Type B pancreatic cell (in vitro differentiated cells): ENCODE data around the gene RICTOR. TPM values are rescaled to one million over a fixed set of nuclear protein-coding genes. Genes with fewer than 3 reads are reported as not detected.

Experiments
- DNase-seq: peaks from one replicate; pipeline ENCODE4 v3.0.0; 2021; ENCODE audit warnings: mixed read lengths; ENCODE audit not compliant: unreplicated experiment; ENCODE audit errors: extremely low spot score
- H3K27ac Mint-ChIP-seq: 2 replicates; pipeline ENCODE4 v1.8.0; 2021; ENCODE audit warnings: mild to moderate bottlenecking, mixed read lengths
- H3K27me3 Mint-ChIP-seq: 2 replicates; pipeline ENCODE4 v1.8.0; 2021; ENCODE audit warnings: mixed read lengths
- H3K36me3 Mint-ChIP-seq: 2 replicates; pipeline ENCODE4 v1.8.0; 2021; ENCODE audit warnings: mixed read lengths
- H3K4me1 Mint-ChIP-seq: one replicate; pipeline ENCODE4 v1.8.0; 2021; ENCODE audit warnings: mixed read lengths; ENCODE audit not compliant: unreplicated experiment
- H3K4me3 Mint-ChIP-seq: 2 replicates; pipeline ENCODE4 v1.8.0; 2021; ENCODE audit warnings: mild to moderate bottlenecking, mixed read lengths
- H3K9me3 Mint-ChIP-seq: 2 replicates; pipeline ENCODE4 v1.8.0; 2021; ENCODE audit warnings: mixed read lengths
- total RNA-seq: library from RNA; stranded (reverse); gene quantifications from 2 replicates; pipeline ENCODE4 v1.2.1, GENCODE V29; 2021; ENCODE audit warnings: low replicate concordance
- TF ChIP-seq, protein P1 (sequence below): fragments of 200-600 bp; sonication (generic); conservative IDR thresholded peaks from 2 replicates; pipeline ENCODE4 v1.5.0; 2021; ENCODE audit warnings: antibody characterized with exemption, mild to moderate bottlenecking

The RICTOR gene
- total RNA-seq, 1 donor from 2014 or later = 31.8 TPM

GRCh38 chr5:38940230-38940858 lies 133.9 kb downstream of the RICTOR start:
- no peaks in the 10 kb centered on the region for H3K4me1 Mint-ChIP-seq
- TF ChIP-seq, protein P1, sequence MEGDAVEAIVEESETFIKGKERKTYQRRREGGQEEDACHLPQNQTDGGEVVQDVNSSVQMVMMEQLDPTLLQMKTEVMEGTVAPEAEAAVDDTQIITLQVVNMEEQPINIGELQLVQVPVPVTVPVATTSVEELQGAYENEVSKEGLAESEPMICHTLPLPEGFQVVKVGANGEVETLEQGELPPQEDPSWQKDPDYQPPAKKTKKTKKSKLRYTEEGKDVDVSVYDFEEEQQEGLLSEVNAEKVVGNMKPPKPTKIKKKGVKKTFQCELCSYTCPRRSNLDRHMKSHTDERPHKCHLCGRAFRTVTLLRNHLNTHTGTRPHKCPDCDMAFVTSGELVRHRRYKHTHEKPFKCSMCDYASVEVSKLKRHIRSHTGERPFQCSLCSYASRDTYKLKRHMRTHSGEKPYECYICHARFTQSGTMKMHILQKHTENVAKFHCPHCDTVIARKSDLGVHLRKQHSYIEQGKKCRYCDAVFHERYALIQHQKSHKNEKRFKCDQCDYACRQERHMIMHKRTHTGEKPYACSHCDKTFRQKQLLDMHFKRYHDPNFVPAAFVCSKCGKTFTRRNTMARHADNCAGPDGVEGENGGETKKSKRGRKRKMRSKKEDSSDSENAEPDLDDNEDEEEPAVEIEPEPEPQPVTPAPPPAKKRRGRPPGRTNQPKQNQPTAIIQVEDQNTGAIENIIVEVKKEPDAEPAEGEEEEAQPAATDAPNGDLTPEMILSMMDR = no peak
- no peak overlapping the region for H3K27ac Mint-ChIP-seq
- H3K36me3 Mint-ChIP-seq = peaks cover 17% of the 10 kb centered on the region
- no peak for DNase-seq
- H3K27me3 Mint-ChIP-seq = no peaks in the 10 kb centered on the region
- H3K4me3 Mint-ChIP-seq = no peak overlapping the region
- H3K9me3 Mint-ChIP-seq = no peaks in the 10 kb centered on the region

DNA sequence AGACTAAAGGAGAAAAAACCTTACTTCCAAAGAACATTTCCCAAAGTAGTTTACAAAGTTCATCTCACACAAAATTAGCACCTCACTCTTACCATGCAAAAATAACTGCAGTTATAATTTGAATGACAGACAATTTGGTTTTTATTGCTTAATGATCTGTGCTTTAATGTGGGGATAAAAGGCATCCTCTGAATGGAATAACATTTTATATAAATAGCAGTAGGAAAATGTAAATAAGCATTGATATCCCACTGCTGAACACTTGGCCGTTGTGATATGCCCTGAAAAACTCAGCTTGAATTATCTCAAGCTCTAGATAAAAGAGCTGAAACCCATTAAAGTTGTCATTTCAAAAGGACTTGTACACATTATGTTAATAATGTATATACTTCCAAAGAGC lies 135.2 kb downstream of the RICTOR start:
- Mint-ChIP-seq H3K4me1 (no peaks in the 10 kb centered on the region), H3K9me3 (no peaks in the 10 kb centered on the region), H3K4me3 (no peak overlapping the region), H3K27ac (no peak overlapping the region), H3K36me3 (peaks cover 17% of the 10 kb centered on the region), H3K27me3 (no peaks in the 10 kb centered on the region)
- no peak for DNase-seq
- TF ChIP-seq, protein P1 = no peak

DNA sequence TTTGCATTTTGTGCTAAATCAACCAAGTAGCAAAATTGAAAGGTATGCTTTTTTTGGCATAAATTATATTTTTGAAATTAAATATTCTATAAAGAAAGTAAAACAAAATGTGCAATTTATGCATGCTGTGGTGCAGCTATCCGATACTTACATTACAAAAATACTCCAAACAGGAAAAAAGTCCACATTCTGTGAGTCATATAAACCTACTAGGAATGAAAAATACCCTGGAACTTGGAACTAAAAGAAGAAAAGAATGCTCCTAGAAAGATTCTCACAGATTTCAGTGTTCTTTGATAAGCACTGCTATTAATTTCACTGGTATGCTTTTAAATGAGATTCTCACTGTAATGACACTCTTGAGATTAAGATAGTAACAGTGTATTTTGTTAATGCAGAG lies 135.8 kb downstream of the RICTOR start:
- Mint-ChIP-seq H3K27ac (no peak overlapping the region), H3K9me3 (no peaks in the 10 kb centered on the region), H3K36me3 (peaks cover 17% of the 10 kb centered on the region), H3K27me3 (no peaks in the 10 kb centered on the region), H3K4me3 (no peak overlapping the region), H3K4me1 (no peaks in the 10 kb centered on the region)
- DNase-seq = no peak
- TF ChIP-seq, protein P1 = no peak

- H3K36me3 Mint-ChIP-seq = peaks cover 13% of the 10 kb centered on the region
- DNase-seq = no peak
- H3K27ac Mint-ChIP-seq = no peak overlapping the region
- H3K4me1 Mint-ChIP-seq = no peaks in the 10 kb centered on the region
- no peak overlapping the region for H3K4me3 Mint-ChIP-seq
- no peaks in the 10 kb centered on the region for H3K27me3 Mint-ChIP-seq
- TF ChIP-seq, protein P1 = no peak
- no peaks in the 10 kb centered on the region for H3K9me3 Mint-ChIP-seq
These were observed 137.9 kb downstream of the RICTOR start for GRCh38 chr5:38936269-38936668.

DNA sequence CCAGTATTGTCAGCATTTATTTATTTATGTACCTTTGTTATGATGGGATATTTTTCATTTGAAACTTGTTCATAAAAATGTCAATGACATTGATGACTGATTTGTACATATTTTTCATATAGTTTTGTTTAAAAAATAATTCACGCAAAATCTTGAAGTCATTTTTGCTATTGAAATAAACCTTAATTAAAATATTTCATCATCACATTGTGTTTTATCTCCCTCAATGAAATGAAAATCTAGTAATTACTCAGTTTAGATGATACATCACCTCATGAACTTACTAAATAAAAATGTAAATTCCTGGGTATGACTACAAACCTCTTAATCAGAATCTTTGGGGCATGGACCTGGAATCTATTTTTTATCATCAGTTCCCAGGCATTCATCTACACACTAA lies 138.8 kb downstream of the RICTOR start:
- H3K27me3 Mint-ChIP-seq = no peaks in the 10 kb centered on the region
- no peak for DNase-seq
- TF ChIP-seq, protein P1 = no peak
- no peak overlapping the region for H3K4me3 Mint-ChIP-seq
- H3K36me3 Mint-ChIP-seq = peaks cover 13% of the 10 kb centered on the region
- H3K4me1 Mint-ChIP-seq = no peaks in the 10 kb centered on the region
- H3K27ac Mint-ChIP-seq = no peak overlapping the region
- no peaks in the 10 kb centered on the region for H3K9me3 Mint-ChIP-seq
